Measurements from ENCODE around the gene HYDIN.

HYDIN gene

DNA sequence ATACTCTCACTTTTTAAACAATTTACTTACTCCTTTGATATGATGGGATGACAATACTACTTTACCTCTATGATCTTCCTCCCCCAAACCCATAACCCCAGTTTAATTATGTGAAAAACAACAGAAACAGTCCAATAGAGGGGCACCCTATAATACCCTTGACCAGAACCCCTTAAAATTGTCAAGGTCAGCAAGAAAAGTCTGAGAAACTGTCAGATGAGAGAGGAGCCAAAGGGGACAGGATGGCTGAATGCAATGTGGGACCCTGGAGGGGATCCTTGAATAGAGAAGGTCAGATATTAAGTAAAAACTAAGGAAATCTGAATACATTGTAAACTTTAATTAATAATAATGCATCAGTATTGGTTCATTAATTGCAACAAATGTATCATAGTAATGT is 15.8 kb upstream of the HYDIN start:
- Mint-ChIP-seq H3K4me1 (no peaks in the 10 kb centered on the region), H3K9me3 (no peaks in the 10 kb centered on the region), H3K4me3 (no peak overlapping the region), H3K36me3 (no peaks in the 10 kb centered on the region), H3K27ac (no peak overlapping the region)
- ATAC-seq = no peak
- no peak for DNase-seq (ENCODE audit: low spot score in 2 of 2)

DNA sequence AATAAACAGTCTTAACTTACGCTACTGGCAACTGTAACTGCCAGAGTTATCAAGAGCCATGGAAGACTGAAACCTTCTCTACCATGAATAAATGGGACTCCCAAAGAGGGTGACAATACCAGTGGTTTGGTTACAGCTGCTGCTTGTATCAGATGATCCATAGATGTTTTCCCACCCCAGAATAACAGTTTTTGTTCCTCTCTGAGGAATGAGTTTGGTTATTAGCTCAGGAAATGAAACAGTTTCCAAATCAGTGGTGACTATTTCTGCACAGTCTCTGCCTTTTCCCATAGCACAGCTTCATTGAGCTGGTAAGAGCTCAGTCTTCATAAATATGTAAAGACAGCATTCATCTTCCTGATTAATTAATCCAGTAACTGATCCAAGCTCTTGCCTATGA is 14.0 kb upstream of the HYDIN start:
- H3K9me3 Mint-ChIP-seq = no peaks in the 10 kb centered on the region
- H3K4me1 Mint-ChIP-seq = no peaks in the 10 kb centered on the region
- no peak for DNase-seq (ENCODE audit: low spot score in 2 of 2)
- no peak overlapping the region for H3K4me3 Mint-ChIP-seq
- H3K36me3 Mint-ChIP-seq = no peaks in the 10 kb centered on the region
- H3K27ac Mint-ChIP-seq = no peak overlapping the region
- ATAC-seq = no peak

DNA sequence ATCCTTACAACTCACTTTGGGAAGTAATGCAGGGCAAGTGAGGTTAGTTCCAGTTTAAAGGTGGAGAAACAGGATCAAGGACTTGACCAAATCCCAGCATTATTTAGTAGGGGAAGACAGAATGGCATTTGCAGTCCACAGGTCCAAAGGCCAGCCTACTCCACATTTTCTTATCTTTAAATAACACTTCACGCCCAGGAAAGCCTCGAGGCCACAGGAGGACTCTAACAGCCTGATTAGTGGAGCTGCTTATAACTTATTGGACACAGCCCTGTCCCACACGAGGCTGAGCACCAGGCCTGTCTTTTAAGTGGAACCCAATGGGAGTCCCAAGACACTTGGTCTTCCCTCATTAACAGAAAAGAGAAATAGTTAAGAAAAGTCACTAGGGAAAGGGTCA is 12.1 kb upstream of the HYDIN start:
- Mint-ChIP-seq H3K9me3 (no peaks in the 10 kb centered on the region), H3K4me1 (no peaks in the 10 kb centered on the region), H3K36me3 (no peaks in the 10 kb centered on the region), H3K27ac (no peak overlapping the region), H3K4me3 (no peak overlapping the region)
- ATAC-seq = no peak
- DNase-seq (ENCODE audit: low spot score in 2 of 2) = no peak

DNA sequence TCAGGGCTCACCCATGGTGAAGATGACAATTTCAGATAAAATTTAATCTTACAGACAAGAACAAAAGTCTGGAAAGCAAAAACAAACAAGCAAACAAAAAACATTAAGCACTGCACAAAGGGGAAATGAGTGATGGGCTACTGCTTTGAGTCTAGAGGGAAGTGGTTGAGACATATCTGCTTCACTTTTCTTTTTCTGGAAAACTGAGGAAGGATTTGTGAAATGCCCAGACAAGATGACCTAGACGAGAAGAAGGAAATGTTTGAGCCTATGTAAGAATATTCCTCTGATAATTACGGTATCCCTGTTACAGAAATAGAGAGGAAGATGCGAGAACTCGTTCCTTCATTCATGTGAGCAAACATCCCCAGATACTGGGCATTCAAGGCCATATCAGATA is 11.5 kb upstream of the HYDIN start:
- H3K27ac Mint-ChIP-seq = no peak overlapping the region

DNA sequence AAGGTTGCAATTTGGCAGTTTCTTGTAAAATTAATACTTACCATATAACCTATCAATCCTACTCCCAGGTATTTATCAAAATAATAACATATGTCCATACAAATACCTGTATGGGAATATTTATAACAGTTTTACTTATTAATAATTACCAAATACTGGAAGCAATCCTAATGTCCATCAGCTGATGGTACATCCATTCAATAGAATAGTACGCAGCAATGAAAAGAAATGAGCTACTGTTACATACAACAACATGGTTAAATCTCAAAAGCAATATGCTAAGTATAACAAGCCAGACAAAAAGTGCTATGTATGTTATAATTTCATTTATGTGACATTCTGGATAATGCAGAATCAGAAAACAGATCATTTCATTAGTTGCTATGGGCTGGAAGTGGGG is 1.2 kb downstream of the HYDIN start:
- Mint-ChIP-seq H3K9me3 (peaks cover 9% of the 10 kb centered on the region), H3K4me1 (no peaks in the 10 kb centered on the region), H3K4me3 (no peak overlapping the region), H3K27ac (no peak overlapping the region), H3K36me3 (no peaks in the 10 kb centered on the region)
- no peak for DNase-seq (ENCODE audit: low spot score in 2 of 2)
- no peak for ATAC-seq

More for the DNA sequence above, 11.5 kb upstream of the HYDIN start:
- no peak for ATAC-seq
- H3K9me3 Mint-ChIP-seq = no peaks in the 10 kb centered on the region
- no peak overlapping the region for H3K4me3 Mint-ChIP-seq
- H3K36me3 Mint-ChIP-seq = no peaks in the 10 kb centered on the region
- no peak for DNase-seq (ENCODE audit: low spot score in 2 of 2)
- H3K4me1 Mint-ChIP-seq = no peaks in the 10 kb centered on the region

DNA sequence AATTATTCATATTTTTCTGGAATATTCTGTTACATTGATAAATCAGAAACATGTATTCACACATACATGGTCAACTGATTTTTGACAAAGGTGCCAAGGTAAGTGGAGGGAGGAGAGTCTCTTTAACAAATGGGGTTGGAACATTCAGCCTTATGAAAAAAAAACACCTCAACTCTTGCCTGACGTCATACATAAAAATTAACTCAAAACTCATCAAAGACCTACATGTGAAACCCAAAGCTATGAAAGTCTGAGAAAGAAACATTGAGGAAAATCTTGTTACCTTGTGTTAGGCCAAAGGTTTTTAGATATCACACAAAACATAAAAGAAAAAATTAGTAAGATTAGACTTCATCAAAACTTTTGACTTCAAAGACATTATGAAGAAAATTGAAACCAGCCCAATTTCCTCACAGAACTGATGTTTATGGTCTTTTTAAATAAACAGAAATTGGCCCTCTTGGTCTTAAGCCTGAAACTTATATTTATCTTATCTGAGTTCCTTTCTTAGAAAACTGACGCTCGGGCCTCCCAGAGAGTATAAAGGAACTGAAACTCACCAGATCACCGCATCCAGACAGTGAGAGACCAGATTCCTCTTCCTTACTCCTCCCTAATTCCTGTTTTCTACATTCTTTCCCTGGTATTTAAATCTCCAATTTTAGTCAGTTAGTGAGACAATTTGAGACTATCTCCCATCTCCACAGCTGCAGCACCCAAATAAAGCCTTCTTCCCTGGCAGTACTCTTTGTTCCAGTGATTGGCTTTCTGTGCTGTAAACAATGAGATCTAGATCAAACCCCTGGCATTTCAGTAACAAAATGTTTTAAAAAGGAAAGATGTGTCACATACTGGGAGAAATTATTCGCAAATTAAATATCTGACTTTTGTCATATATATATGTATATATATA is 4.0 kb downstream of the HYDIN start:
- ATAC-seq = no peak
- peaks cover 13% of the 10 kb centered on the region for H3K9me3 Mint-ChIP-seq
- no peak overlapping the region for H3K4me3 Mint-ChIP-seq

DNA sequence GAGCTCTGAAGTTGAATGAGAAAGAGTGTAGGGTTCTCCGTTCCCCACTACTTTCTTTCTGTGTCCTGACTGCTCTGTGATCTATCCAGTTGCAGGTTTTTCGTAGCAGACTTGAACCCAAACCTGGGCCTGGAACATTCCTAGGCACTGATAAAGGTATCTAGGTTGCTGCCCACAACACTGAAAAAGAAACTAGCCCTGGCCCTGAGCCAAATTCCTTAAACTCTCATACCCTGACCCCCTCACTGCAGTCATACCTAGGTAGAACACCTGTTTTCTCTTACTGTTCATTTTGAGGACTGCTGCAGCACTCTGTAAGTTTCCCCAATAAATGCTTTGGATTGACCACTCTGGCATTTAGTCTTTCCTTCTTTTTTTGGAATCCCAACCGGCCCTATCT is 5.4 kb downstream of the HYDIN start:
- no peaks in the 10 kb centered on the region for H3K4me1 Mint-ChIP-seq
- H3K27ac Mint-ChIP-seq = no peak overlapping the region
- no peak overlapping the region for H3K4me3 Mint-ChIP-seq
- no peaks in the 10 kb centered on the region for H3K36me3 Mint-ChIP-seq
- peaks cover 13% of the 10 kb centered on the region for H3K9me3 Mint-ChIP-seq
- ATAC-seq (no peak), DNase-seq (ENCODE audit: low spot score in 2 of 2) (no peak)

More for the DNA sequence above, 4.0 kb downstream of the HYDIN start:
- Mint-ChIP-seq H3K36me3 (no peaks in the 10 kb centered on the region), H3K27ac (no peak overlapping the region), H3K4me1 (no peaks in the 10 kb centered on the region)
- DNase-seq (ENCODE audit: low spot score in 2 of 2) = no peak

DNA sequence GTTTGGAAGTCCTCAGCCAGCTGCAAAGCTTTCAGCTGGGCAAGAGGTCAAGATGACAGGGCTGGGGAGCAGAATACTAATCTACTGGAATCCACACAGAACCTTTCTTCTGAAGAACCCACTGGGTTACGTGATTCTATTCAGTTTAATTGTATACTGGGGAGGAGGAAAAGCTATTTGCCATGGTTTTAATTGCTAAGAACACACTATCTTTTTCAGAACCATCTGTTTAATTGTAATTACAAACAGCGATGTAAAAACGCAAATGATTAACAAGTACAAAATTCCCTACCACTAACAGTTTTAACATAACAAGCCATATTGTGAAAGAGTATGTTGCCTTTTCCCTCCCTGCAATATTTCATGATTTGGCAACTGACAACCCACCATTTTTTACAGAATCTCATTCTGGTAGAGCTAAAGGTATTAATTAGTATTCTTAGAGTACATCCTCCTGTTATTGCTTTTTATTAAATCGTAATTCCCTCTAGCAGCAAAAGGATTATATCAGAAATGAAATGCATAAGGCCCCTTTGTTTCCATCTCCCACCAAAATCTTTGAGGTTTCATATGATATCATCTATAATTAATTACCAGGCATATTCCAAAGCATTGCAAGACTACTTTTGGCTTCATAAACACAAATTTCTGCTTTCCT is 12.1 kb downstream of the HYDIN start:
- Mint-ChIP-seq H3K4me3 (no peak overlapping the region), H3K27ac (no peak overlapping the region), H3K36me3 (no peaks in the 10 kb centered on the region), H3K9me3 (peaks cover 4% of the 10 kb centered on the region), H3K4me1 (no peaks in the 10 kb centered on the region)
- DNase-seq (ENCODE audit: low spot score in 2 of 2) (no peak), ATAC-seq (no peak)

DNA sequence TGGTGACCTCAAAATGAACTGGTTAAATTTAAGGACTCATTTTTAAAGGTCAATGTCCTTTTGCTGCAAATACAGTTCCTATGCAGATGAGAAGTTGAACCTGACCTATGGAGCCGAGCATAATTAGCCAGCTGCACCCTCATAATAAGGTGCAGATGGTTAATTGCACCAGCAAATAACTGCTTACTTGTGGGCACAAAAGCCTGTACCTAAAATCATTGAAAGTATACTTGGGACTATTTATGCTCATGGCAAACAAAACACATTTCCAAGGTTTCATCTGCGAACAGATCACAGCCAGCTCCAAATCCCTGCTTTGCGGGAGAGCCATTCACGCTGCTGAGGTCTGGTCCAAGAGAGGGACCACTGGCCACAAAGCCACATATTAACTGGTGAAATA is 13.0 kb downstream of the HYDIN start:
- Mint-ChIP-seq H3K4me3 (no peak overlapping the region), H3K4me1 (no peaks in the 10 kb centered on the region), H3K9me3 (peaks cover 4% of the 10 kb centered on the region), H3K36me3 (no peaks in the 10 kb centered on the region), H3K27ac (no peak overlapping the region)
- DNase-seq (ENCODE audit: low spot score in 2 of 2) (no peak), ATAC-seq (no peak)

DNA sequence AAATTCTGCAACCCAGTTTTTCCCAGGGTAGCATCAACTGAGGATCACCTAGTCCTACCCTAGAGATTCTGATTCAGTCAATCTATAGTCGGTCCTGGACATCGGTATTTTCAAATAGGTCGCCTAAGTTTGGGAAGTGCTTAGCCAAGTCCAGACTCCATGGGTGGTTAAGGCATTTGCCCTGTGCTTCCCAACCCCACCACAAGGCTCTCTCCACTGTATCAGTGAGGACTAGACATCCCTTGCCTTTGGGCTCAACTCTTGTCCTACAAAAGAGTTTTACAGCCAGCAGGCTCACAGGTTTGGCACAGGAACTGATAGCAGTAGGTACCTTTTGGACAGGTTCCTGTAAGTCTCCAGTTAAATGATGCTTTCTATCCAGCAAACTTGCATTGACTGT is 13.8 kb downstream of the HYDIN start:
- no peak overlapping the region for H3K4me3 Mint-ChIP-seq
- DNase-seq (ENCODE audit: low spot score in 2 of 2) (no peak), ATAC-seq (no peak)
- H3K27ac Mint-ChIP-seq = no peak overlapping the region
- H3K36me3 Mint-ChIP-seq = no peaks in the 10 kb centered on the region
- H3K4me1 Mint-ChIP-seq = no peaks in the 10 kb centered on the region
- H3K9me3 Mint-ChIP-seq = no peaks in the 10 kb centered on the region

DNA sequence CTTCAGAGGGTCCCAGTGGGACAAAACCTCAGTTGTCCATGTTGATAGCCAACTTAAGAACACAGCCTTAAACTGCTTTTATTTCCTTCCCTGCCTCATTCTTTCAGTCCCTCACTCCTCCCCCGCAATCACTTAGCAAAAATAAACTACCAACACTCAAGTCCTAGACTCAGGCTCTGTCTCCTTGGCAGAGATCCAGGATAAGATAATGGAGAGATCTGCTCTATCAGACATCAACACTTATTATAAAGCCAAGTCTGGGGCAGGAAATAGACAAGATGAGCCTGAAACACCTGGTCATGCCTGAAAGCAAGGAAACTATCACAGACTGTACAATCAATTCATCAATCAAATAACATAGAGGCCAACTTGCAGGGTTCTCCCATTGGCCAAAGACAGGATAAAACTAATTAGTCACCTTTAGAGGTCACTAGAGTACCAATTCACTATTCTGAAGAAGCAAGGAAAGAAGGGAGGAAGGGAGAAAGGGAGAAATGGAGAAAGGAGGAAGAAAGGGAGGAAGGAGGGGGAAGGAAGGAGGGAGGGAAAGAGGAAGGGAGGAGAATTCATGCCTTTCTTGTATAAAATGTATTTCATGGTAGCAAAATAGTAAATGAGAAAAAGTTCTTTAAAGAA is 15.7 kb downstream of the HYDIN start:
- DNase-seq (ENCODE audit: low spot score in 2 of 2) (no peak), ATAC-seq (no peak)
- Mint-ChIP-seq H3K4me3 (no peak overlapping the region), H3K27ac (no peak overlapping the region), H3K4me1 (no peaks in the 10 kb centered on the region), H3K9me3 (no peaks in the 10 kb centered on the region), H3K36me3 (no peaks in the 10 kb centered on the region)

DNA sequence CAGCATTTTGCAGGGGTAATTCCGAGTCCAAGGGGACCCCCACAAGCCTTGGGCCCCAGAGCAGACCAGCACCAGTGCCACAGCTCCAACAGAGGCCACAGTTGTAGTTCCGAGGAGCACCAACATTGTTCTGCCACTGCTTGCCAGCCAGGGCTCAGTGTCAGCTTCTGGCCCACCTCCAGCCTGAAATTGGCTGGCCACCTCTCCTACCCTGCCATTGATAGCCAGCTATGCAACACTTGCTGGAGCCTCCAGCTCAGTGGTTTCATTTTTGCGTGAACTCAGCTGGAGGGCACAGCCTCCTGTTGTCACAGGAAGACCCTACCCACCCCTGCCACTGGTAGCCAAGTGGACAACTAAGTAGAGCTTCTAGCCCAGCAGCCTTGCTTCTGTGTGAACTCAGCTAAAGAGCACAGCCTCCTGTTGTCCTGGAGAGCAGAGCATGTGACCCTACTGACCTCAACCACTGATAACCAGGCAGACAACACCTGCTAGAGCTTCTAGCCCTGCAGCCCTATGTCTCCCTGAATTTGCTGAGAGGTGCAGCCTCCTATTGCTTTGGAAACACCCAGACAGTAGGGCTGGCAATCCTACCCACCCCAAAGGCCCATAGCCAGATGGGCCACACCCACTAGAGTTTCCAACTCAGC is 24.9 kb downstream of the HYDIN start:
- no peaks in the 10 kb centered on the region for H3K4me1 Mint-ChIP-seq
- ATAC-seq = no peak
- DNase-seq (ENCODE audit: low spot score in 2 of 2) = no peak
- no peaks in the 10 kb centered on the region for H3K36me3 Mint-ChIP-seq
- peaks cover 18% of the 10 kb centered on the region for H3K9me3 Mint-ChIP-seq
- no peak overlapping the region for H3K27ac Mint-ChIP-seq
- no peak overlapping the region for H3K4me3 Mint-ChIP-seq

DNA sequence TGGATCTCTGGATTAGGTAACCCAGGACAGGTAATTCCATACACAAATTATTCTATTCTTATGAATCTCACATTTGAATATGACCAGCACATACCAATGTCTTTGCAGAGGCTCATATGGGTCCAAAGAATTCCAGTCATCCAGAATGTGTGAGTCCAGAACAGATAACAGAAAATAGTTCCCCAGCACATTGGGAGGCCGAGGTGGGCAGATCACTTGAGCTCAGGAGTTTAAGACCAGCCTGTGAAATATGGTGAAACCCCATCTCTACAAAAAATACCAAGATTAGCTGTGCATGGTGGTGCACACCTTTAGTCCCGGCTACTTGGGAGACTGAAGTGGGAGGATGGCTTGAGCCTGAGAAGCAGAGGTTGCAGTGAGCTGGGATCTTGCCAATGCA is 26.9 kb downstream of the HYDIN start:
- DNase-seq (ENCODE audit: low spot score in 2 of 2) (no peak), ATAC-seq (no peak)
- H3K27ac Mint-ChIP-seq = no peak overlapping the region
- no peaks in the 10 kb centered on the region for H3K4me1 Mint-ChIP-seq
- H3K9me3 Mint-ChIP-seq = peaks cover 28% of the 10 kb centered on the region
- H3K36me3 Mint-ChIP-seq = no peaks in the 10 kb centered on the region
- H3K4me3 Mint-ChIP-seq = no peak overlapping the region

DNA sequence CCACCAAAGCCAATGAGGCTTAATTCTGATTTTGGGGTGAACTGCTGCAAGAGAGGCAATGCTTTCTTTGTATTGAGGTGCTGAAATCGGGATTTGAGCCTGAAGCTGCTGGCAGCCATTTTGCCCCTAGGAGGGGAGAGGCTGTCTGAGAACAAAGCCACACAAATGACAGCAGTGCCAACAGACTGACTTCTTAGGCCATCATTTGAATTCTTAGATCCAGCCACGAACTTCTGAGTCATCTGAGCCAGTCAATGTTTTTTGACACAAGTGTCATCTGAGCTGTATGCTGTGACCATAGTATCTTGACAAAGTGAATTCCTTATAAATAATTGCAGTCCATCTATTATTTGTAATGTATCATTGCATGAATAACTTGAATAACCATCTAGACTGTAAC is 29.0 kb downstream of the HYDIN start:
- DNase-seq (ENCODE audit: low spot score in 2 of 2) = no peak
- no peak for ATAC-seq
- H3K27ac Mint-ChIP-seq = no peak overlapping the region
- H3K36me3 Mint-ChIP-seq = no peaks in the 10 kb centered on the region
- H3K9me3 Mint-ChIP-seq = peaks cover 17% of the 10 kb centered on the region
- no peak overlapping the region for H3K4me3 Mint-ChIP-seq
- H3K4me1 Mint-ChIP-seq = no peaks in the 10 kb centered on the region

DNA sequence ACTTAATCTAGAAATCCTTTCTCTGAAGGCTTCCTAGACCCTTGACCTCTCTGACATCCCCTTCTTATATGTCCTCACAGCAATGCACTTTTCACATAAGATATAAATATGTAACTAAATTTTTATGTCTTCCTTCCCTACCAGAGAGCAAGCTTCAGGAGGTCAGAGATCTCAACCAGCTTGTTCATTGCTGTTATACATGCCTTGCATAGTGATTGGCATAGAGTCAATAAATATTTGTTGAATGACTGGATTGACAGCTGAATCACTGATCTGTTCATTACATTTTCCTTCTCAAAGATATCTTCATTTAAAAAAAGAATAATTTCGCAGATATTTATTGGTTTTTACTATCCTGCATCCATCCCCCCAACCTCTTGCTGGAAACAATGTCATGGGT is 29.5 kb downstream of the HYDIN start:
- ATAC-seq = no peak
- Mint-ChIP-seq H3K4me1 (no peaks in the 10 kb centered on the region), H3K27ac (no peak overlapping the region), H3K36me3 (no peaks in the 10 kb centered on the region), H3K4me3 (no peak overlapping the region), H3K9me3 (peaks cover 15% of the 10 kb centered on the region)
- no peak for DNase-seq (ENCODE audit: low spot score in 2 of 2)
